Measurements from ENCODE around the gene AGMO.

DNA sequence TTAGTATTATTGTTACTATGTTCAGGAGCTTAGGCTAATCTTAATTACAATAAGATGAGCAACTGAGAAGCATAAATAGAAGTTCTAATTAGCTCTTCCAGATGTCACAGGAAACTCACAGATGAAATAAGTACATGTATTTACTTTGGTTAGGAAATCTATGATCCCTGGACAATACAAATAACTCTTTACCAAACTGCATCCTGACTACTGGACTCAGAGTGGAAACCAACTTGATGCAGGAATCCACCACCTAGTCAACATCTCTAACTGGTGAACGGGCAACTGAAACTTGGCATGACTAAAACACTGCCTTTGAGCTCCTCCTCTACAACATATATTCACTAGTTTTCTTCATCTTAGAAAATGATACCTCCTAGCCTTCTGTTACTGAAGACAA lies 193.2 kb downstream of the AGMO start:
- TF ChIP-seq CTCF (IDR thresholded peaks at IDR 0.05) (no peak), POLR2A (IDR thresholded peaks at IDR 0.05) (no peak), POLR2AphosphoS5 (IDR thresholded peaks at IDR 0.05) (no peak)

Data from gastroesophageal sphincter (tissue), 3 donors.